ENCODE results near the gene RHOBTB3. TPM values are rescaled to one million over a fixed set of nuclear protein-coding genes. Genes with fewer than 3 reads are reported as not detected.

Gene RHOBTB3
- total RNA-seq, 2 experiments from 2014 or later, result 0.06 to 0.61 TPM

DNA sequence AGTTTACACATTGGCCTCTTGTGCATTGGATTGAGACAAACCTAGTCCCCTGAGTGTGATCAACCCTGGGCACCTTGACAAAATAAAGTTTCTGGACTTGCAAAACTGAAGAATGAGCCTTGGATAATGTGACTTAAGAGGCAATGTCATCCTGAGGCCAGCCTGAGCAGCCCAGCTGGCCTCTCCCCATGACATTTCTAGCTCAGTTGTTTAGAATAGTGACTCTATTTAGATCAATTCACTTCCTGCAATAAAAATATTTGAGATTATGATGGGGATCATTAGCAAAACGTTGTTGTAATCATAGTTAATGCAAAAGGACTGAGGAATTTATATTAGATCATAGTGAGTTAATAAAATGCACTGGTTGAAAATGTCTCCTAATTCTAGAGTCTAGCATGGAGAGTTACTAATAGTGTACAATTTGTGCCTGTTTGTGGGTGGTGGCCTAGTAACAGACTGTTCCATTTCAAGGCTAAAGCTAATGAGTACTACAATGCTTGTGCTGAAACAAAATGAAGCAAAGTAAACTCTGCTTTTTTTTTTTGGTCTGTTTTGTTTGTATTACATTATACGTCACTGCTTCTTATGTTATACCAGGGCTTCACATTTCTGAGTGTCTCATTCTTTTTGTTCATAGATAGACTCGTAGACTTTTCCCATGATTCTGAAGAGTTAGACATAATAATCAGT is 10.9 kb upstream of the RHOBTB3 start:
- ATAC-seq (ENCODE audit: low read depth) (no peak), DNase-seq (no peak)
- Mint-ChIP-seq H3K27ac (no peak overlapping the region), H3K36me3 (no peaks in the 10 kb centered on the region), H3K4me1 (peaks cover 8% of the 10 kb centered on the region), H3K4me3 (no peak overlapping the region), H3K27me3 (no peaks in the 10 kb centered on the region), H3K9me3 (no peaks in the 10 kb centered on the region)
- POLR2A ChIA-PET, result no interaction called here

DNA sequence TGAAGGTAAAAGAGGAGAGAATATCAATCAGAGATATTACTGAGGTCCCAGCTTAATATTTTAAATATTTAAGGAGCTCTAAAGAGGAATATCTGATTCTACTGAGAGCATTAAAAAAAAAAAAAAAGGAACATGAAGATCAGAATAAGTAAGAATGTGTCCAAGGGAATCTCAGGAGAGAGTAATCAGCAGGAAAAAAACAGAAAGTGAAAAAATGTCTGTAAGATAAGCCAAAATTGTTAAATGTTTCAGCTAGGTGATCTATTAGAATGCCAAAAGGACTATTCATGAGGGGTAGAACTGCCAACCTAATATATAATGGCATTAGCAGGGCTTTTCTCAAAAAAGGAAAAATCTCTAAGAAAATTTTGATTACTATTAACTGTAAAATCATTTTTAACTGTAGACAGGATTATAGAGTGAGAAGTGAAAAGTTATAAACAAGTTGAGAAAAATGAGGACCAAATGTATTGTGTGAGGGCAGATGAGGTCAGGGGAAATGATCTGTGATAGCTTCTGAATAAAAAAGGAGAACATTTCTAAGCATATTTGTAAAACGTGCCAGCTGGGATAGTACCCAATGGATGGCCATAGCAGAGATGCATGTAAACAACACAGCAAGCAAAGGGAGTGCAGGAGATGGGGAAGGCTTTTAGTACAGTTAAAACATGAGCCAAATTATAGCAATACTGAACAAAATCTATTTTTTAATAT is 9.4 kb upstream of the RHOBTB3 start:
- Mint-ChIP-seq H3K27ac (no peak overlapping the region), H3K27me3 (peaks cover 8% of the 10 kb centered on the region), H3K36me3 (no peaks in the 10 kb centered on the region), H3K9me3 (no peaks in the 10 kb centered on the region), H3K4me3 (no peak overlapping the region), H3K4me1 (peaks cover 6% of the 10 kb centered on the region)
- POLR2A ChIA-PET, result no interaction called here
- ATAC-seq (ENCODE audit: low read depth) (no peak), DNase-seq (no peak)

DNA sequence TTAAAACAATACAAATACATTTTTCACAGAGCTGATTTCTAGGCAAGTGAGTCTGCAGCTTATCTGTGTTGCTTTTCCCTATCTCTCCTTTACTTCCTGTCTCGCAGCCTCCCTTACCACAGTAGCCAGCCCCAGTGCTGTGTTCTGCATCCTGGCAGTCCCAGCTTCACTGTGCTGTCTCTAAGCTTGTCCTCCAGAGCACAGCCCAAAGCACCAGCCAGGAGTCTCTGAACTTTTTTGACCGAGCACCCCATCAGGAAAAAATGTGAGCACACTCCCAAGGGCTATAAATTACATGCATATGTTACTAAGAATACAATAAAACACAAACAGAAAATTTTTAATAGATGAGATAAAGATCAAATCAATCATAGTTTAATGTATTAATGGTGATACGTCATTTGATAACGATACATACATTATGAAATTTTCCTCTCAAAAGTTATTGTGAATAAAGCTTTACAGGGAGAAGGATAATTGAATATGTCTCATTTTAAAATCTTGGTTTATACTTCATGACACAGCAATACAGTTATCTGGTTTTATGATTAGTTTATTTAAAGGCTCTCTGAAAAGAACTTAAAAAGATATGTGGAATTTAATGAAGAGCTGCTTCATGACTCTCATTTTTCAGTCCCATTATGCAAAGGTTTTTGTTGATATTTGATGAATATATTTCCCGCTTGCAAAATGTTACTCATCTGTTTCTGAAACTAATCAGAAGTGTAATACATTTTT is 7.3 kb upstream of the RHOBTB3 start:
- POLR2A ChIA-PET, result no interaction called here
- ATAC-seq (ENCODE audit: low read depth), result no peak
- H3K27ac Mint-ChIP-seq, result no peak overlapping the region

GRCh38 chr5:95725071-95725820 is 5.9 kb upstream of the RHOBTB3 start:
- Mint-ChIP-seq H3K9me3 (no peaks in the 10 kb centered on the region), H3K36me3 (peaks cover 2% of the 10 kb centered on the region), H3K27me3 (peaks cover 19% of the 10 kb centered on the region), H3K4me1 (peaks cover 20% of the 10 kb centered on the region), H3K4me3 (no peak overlapping the region), H3K27ac (no peak overlapping the region)
- POLR2A ChIA-PET, result no interaction called here
- ATAC-seq (ENCODE audit: low read depth) (no peak), DNase-seq (no peak)

More for the DNA sequence above, 7.3 kb upstream of the RHOBTB3 start:
- H3K9me3 Mint-ChIP-seq, result no peaks in the 10 kb centered on the region
- H3K36me3 Mint-ChIP-seq, result no peaks in the 10 kb centered on the region
- H3K27me3 Mint-ChIP-seq, result peaks cover 10% of the 10 kb centered on the region
- H3K4me1 Mint-ChIP-seq, result peaks cover 12% of the 10 kb centered on the region
- DNase-seq, result no peak
- H3K4me3 Mint-ChIP-seq, result no peak overlapping the region

- POLR2A ChIA-PET, result no interaction called here
- Mint-ChIP-seq H3K27ac (no peak overlapping the region), H3K27me3 (peaks cover 26% of the 10 kb centered on the region), H3K36me3 (peaks cover 2% of the 10 kb centered on the region), H3K4me3 (no peak overlapping the region), H3K4me1 (peaks cover 23% of the 10 kb centered on the region), H3K9me3 (no peaks in the 10 kb centered on the region)
- DNase-seq (no peak), ATAC-seq (ENCODE audit: low read depth) (no peak)
Measured at GRCh38 chr5:95725937-95726810, 5.0 kb upstream of the RHOBTB3 start.

DNA sequence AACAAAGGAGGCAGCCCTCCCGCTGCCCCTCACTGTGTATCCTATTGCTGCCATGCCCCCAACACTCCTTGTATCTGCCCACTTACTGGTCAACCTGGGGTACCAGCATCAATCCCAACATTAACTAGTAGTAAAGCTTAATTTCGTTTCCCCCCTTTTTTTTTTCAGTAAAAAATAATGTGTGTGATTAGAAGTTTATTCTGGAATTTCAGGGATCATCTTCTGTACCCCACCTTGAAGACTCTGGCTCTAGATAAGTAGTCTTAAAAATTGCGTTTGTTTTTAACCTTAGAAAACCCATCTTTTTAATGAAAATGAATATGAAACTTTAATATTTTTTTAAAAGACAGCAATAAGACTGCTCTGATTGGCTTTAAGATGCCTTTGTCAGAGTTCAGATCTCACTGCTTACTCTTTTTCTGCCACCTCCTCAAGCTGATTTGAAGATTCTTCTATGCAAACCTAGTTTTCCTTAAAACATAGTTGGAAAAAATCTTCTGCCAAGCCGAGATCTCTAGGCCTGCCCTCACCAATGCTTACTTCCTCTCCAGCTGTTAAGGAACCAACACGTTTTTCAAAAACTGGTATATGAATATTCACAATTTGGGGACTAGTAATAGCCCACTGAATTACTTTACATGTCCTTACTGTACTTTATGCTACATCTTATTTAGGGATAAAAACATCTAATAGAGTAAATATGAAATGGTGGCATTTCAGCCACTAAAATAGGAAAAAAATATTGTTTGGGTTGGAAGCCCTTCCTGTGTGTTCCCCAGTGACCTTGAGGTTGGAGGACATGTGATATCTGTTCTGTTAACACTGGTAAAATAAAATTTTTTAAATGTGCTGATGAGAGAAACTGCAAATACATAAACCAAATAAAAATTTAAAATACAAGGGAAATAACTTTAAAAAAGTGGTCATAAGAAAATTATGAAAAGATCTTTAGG is 4.0 kb upstream of the RHOBTB3 start:
- no peak overlapping the region for H3K27ac Mint-ChIP-seq
- H3K9me3 Mint-ChIP-seq, result no peaks in the 10 kb centered on the region
- DNase-seq, result no peak
- POLR2A ChIA-PET, result no interaction called here
- H3K36me3 Mint-ChIP-seq, result peaks cover 2% of the 10 kb centered on the region
- H3K4me3 Mint-ChIP-seq, result no peak overlapping the region
- ATAC-seq (ENCODE audit: low read depth), result no peak
- H3K4me1 Mint-ChIP-seq, result peaks cover 28% of the 10 kb centered on the region
- peaks cover 32% of the 10 kb centered on the region for H3K27me3 Mint-ChIP-seq

GRCh38 chr5:95727764-95728191 is 3.4 kb upstream of the RHOBTB3 start:
- DNase-seq (no peak), ATAC-seq (ENCODE audit: low read depth) (no peak)
- Mint-ChIP-seq H3K9me3 (no peaks in the 10 kb centered on the region), H3K4me3 (no peak overlapping the region), H3K36me3 (peaks cover 2% of the 10 kb centered on the region), H3K27me3 (peaks cover 38% of the 10 kb centered on the region), H3K4me1 (peaks cover 31% of the 10 kb centered on the region), H3K27ac (no peak overlapping the region)
- POLR2A ChIA-PET, result no interaction called here

GRCh38 chr5:95728494-95729114 is 2.5 kb upstream of the RHOBTB3 start:
- Mint-ChIP-seq H3K27ac (no peak overlapping the region), H3K9me3 (no peaks in the 10 kb centered on the region), H3K4me1 (peaks cover 29% of the 10 kb centered on the region), H3K27me3 (peaks cover 47% of the 10 kb centered on the region), H3K36me3 (peaks cover 2% of the 10 kb centered on the region), H3K4me3 (no peak overlapping the region)
- POLR2A ChIA-PET, result no interaction called here
- no peak for DNase-seq
- no peak for ATAC-seq (ENCODE audit: low read depth)

DNA sequence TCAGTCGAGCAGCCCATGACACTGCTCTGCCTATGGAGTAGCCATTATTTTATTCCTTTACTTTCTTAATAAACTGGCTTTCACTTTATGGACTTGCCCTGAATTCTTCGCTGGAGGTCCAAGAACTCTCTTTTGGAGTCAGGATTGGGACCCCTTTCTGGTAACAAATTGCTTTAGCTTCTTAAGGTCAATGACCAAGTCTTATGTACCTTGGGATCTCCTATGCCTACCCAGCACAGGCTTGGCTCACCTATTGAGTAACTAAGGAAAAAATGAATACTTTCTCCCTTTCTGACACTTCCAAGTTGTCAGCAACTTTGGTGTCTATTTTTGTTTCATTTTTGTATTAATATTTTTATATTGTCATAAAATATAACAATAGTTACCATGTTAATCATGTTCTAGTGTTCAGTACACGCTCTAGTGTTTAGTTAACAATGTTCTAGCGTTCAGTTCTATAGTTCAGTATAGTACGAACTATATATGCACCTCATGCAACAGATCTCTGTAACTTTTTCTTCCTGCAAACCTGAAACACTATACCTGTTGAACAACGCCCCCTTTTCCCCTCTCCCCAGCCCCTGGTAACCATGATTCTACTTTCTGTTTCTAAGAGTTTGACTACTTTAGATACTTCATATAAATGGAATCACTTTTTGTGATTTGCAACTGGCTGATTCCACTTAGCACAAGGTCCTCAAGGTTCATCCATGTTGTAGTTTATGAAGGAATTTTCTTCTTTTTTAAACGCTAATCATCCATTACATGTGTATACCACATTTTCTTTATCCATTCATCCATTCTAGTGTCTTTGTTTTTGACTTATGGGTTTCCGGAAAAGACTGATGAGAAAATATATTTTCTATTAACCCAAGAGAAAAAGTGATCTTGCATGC is 1.8 kb upstream of the RHOBTB3 start:
- H3K27me3 Mint-ChIP-seq, result peaks cover 53% of the 10 kb centered on the region
- no peaks in the 10 kb centered on the region for H3K9me3 Mint-ChIP-seq
- no peak overlapping the region for H3K4me3 Mint-ChIP-seq
- POLR2A ChIA-PET, result no interaction called here
- H3K27ac Mint-ChIP-seq, result no peak overlapping the region
- DNase-seq (no peak), ATAC-seq (ENCODE audit: low read depth) (no peak)
- peaks cover 2% of the 10 kb centered on the region for H3K36me3 Mint-ChIP-seq
- peaks cover 27% of the 10 kb centered on the region for H3K4me1 Mint-ChIP-seq

GRCh38 chr5:95730011-95730700 is 980 bp upstream of the RHOBTB3 start:
- H3K36me3 Mint-ChIP-seq, result peaks cover 2% of the 10 kb centered on the region
- peak overlapping the region; percentile 62 for H3K4me3 Mint-ChIP-seq
- POLR2A ChIA-PET, result interaction anchor here (0.7 kb wide), 1 partner anchor 84 kb away, joined by 3 read pairs; the partner anchor contains the start of gene RFESD
- no peak overlapping the region for H3K27ac Mint-ChIP-seq
- ATAC-seq (ENCODE audit: low read depth) (no peak), DNase-seq (no peak)
- H3K4me1 Mint-ChIP-seq, result peaks cover 27% of the 10 kb centered on the region
- H3K9me3 Mint-ChIP-seq, result no peaks in the 10 kb centered on the region
- H3K27me3 Mint-ChIP-seq, result peaks cover 61% of the 10 kb centered on the region
